ENCODE results near the gene KRTAP10-7. TPM values are rescaled to one million over a fixed set of nuclear protein-coding genes. Genes with fewer than 3 reads are reported as not detected.

KRTAP10-7 gene
- total and polyA plus RNA-seq, 2 experiments from 2014 or later: not detected

DNA sequence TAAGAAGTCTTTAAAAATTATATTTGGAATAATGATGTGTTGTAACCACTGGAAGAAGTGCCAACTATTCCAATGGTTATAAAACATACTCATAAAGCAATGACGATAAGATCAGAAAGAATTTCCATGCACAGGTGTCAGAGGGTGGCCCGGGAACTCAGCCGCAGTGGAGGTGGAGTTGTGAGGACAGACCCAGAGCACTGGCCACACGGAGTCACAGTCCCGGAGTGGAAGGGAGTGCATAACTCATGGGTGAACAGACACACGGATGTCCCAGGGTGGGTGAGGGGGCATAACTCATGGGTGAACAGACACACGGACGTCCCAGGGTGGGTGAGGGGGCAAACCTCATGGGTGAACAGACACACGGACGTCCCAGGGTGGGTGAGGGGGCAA lies 24.4 kb upstream of the KRTAP10-7 start:
- Histone ChIP-seq H3K36me3 (ENCODE audit: insufficient read depth) (no peaks in the 10 kb centered on the region), H3K4me2 (no peak overlapping the region), H3K4me3 (no peak overlapping the region), H3K4me1 (ENCODE audit: insufficient read depth) (no peaks in the 10 kb centered on the region), H3K79me2 (replicated peaks; ENCODE audit: insufficient read depth) (no peaks in the 10 kb centered on the region), H3K27ac (ENCODE audit: low read depth) (no peak overlapping the region), H2AFZ (no peak overlapping the region), H3F3A (replicated peaks; ENCODE audit: low read depth) (no peaks in the 10 kb centered on the region), H4K20me1 (replicated peaks; ENCODE audit: insufficient read depth) (no peaks in the 10 kb centered on the region), H3K9me2 (ENCODE audit: insufficient read depth) (no peaks in the 10 kb centered on the region), H3K27me3 (ENCODE audit: insufficient read depth) (no peaks in the 10 kb centered on the region)
- no peak for TF ChIP-seq NANOG (IDR thresholded peaks at IDR 0.05; ENCODE audit: borderline replicate concordance)
- TF ChIP-seq, protein P1, sequence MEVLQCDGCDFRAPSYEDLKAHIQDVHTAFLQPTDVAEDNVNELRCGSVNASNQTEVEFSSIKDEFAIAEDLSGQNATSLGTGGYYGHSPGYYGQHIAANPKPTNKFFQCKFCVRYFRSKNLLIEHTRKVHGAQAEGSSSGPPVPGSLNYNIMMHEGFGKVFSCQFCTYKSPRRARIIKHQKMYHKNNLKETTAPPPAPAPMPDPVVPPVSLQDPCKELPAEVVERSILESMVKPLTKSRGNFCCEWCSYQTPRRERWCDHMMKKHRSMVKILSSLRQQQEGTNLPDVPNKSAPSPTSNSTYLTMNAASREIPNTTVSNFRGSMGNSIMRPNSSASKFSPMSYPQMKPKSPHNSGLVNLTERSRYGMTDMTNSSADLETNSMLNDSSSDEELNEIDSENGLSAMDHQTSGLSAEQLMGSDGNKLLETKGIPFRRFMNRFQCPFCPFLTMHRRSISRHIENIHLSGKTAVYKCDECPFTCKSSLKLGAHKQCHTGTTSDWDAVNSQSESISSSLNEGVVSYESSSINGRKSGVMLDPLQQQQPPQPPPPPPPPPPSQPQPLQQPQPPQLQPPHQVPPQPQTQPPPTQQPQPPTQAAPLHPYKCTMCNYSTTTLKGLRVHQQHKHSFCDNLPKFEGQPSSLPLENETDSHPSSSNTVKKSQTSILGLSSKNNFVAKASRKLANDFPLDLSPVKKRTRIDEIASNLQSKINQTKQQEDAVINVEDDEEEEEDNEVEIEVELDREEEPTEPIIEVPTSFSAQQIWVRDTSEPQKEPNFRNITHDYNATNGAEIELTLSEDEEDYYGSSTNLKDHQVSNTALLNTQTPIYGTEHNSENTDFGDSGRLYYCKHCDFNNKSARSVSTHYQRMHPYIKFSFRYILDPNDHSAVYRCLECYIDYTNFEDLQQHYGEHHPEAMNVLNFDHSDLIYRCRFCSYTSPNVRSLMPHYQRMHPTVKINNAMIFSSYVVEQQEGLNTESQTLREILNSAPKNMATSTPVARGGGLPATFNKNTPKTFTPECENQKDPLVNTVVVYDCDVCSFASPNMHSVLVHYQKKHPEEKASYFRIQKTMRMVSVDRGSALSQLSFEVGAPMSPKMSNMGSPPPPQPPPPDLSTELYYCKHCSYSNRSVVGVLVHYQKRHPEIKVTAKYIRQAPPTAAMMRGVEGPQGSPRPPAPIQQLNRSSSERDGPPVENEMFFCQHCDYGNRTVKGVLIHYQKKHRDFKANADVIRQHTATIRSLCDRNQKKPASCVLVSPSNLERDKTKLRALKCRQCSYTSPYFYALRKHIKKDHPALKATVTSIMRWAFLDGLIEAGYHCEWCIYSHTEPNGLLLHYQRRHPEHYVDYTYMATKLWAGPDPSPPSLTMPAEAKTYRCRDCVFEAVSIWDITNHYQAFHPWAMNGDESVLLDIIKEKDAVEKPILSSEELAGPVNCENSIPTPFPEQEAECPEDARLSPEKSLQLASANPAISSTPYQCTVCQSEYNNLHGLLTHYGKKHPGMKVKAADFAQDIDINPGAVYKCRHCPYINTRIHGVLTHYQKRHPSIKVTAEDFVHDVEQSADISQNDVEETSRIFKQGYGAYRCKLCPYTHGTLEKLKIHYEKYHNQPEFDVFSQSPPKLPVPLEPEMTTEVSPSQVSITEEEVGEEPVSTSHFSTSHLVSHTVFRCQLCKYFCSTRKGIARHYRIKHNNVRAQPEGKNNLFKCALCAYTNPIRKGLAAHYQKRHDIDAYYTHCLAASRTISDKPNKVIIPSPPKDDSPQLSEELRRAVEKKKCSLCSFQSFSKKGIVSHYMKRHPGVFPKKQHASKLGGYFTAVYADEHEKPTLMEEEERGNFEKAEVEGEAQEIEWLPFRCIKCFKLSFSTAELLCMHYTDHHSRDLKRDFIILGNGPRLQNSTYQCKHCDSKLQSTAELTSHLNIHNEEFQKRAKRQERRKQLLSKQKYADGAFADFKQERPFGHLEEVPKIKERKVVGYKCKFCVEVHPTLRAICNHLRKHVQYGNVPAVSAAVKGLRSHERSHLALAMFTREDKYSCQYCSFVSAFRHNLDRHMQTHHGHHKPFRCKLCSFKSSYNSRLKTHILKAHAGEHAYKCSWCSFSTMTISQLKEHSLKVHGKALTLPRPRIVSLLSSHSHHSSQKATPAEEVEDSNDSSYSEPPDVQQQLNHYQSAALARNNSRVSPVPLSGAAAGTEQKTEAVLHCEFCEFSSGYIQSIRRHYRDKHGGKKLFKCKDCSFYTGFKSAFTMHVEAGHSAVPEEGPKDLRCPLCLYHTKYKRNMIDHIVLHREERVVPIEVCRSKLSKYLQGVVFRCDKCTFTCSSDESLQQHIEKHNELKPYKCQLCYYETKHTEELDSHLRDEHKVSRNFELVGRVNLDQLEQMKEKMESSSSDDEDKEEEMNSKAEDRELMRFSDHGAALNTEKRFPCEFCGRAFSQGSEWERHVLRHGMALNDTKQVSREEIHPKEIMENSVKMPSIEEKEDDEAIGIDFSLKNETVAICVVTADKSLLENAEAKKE (CRISPR knock-in tag; IDR thresholded peaks at IDR 0.05): no peak
- TF ChIP-seq CREB1 (CRISPR knock-in tag; IDR thresholded peaks at IDR 0.05; ENCODE audit: low read depth): no peak
- TF ChIP-seq EZH2 (IDR thresholded peaks at IDR 0.05; ENCODE audit: low read depth, unreplicated experiment): no peak
- TF ChIP-seq ZNF331 (CRISPR knock-in tag; IDR thresholded peaks at IDR 0.05; ENCODE audit: low read depth): no peak
- no peak for TF ChIP-seq EZH2phosphoT487 (IDR thresholded peaks at IDR 0.05; ENCODE audit: unreplicated experiment)
- no peak for TF ChIP-seq STAT1 (IDR thresholded peaks at IDR 0.05; ENCODE audit: unreplicated experiment)
- TF ChIP-seq, protein P2, sequence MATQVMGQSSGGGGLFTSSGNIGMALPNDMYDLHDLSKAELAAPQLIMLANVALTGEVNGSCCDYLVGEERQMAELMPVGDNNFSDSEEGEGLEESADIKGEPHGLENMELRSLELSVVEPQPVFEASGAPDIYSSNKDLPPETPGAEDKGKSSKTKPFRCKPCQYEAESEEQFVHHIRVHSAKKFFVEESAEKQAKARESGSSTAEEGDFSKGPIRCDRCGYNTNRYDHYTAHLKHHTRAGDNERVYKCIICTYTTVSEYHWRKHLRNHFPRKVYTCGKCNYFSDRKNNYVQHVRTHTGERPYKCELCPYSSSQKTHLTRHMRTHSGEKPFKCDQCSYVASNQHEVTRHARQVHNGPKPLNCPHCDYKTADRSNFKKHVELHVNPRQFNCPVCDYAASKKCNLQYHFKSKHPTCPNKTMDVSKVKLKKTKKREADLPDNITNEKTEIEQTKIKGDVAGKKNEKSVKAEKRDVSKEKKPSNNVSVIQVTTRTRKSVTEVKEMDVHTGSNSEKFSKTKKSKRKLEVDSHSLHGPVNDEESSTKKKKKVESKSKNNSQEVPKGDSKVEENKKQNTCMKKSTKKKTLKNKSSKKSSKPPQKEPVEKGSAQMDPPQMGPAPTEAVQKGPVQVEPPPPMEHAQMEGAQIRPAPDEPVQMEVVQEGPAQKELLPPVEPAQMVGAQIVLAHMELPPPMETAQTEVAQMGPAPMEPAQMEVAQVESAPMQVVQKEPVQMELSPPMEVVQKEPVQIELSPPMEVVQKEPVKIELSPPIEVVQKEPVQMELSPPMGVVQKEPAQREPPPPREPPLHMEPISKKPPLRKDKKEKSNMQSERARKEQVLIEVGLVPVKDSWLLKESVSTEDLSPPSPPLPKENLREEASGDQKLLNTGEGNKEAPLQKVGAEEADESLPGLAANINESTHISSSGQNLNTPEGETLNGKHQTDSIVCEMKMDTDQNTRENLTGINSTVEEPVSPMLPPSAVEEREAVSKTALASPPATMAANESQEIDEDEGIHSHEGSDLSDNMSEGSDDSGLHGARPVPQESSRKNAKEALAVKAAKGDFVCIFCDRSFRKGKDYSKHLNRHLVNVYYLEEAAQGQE (IDR thresholded peaks at IDR 0.05; ENCODE audit: unreplicated experiment): no peak
- TF ChIP-seq, protein P3, sequence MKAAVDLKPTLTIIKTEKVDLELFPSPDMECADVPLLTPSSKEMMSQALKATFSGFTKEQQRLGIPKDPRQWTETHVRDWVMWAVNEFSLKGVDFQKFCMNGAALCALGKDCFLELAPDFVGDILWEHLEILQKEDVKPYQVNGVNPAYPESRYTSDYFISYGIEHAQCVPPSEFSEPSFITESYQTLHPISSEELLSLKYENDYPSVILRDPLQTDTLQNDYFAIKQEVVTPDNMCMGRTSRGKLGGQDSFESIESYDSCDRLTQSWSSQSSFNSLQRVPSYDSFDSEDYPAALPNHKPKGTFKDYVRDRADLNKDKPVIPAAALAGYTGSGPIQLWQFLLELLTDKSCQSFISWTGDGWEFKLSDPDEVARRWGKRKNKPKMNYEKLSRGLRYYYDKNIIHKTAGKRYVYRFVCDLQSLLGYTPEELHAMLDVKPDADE (IDR thresholded peaks at IDR 0.05): no peak
- TF ChIP-seq, protein P4, sequence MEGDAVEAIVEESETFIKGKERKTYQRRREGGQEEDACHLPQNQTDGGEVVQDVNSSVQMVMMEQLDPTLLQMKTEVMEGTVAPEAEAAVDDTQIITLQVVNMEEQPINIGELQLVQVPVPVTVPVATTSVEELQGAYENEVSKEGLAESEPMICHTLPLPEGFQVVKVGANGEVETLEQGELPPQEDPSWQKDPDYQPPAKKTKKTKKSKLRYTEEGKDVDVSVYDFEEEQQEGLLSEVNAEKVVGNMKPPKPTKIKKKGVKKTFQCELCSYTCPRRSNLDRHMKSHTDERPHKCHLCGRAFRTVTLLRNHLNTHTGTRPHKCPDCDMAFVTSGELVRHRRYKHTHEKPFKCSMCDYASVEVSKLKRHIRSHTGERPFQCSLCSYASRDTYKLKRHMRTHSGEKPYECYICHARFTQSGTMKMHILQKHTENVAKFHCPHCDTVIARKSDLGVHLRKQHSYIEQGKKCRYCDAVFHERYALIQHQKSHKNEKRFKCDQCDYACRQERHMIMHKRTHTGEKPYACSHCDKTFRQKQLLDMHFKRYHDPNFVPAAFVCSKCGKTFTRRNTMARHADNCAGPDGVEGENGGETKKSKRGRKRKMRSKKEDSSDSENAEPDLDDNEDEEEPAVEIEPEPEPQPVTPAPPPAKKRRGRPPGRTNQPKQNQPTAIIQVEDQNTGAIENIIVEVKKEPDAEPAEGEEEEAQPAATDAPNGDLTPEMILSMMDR (conservative IDR thresholded peaks at IDR 0.05; ENCODE audit: low read depth in 2 of 2): no peak
- TF ChIP-seq JUNB (IDR thresholded peaks at IDR 0.05; ENCODE audit: unreplicated experiment): no peak
- no peak for TF ChIP-seq ZNF114 (CRISPR knock-in tag; IDR thresholded peaks at IDR 0.05)
- no peak for TF ChIP-seq POLR2AphosphoS5 (IDR thresholded peaks at IDR 0.05; ENCODE audit: low read depth)
- peaks cover 13% of the 10 kb centered on the region for H3K27me3 Mint-ChIP-seq (ENCODE audit: insufficient read depth, low read depth, poor library complexity)
- H3K36me3 Mint-ChIP-seq (ENCODE audit: low read depth): peaks cover 7% of the 10 kb centered on the region
- no peak overlapping the region for H3K27ac Mint-ChIP-seq
- no peak for ATAC-seq
- H3K9me3 Mint-ChIP-seq: peaks cover 38% of the 10 kb centered on the region
- no peak for DNase-seq (ENCODE audit: low spot score)
- H3K4me3 Mint-ChIP-seq: no peak overlapping the region
- peaks cover 9% of the 10 kb centered on the region for H3K4me1 Mint-ChIP-seq
